Stimulated activated CD8-positive, alpha-beta memory T cell treated with anti-CD3 and anti-CD28 coated beads, Interleukin-7, amount 100 ng/mL, for 48 hours (primary cell): ENCODE data around the gene ORAI3.

Experiments used
- DNase-seq, 2 donors: peaks; one replicate each; pipeline ENCODE4 v3.0.0-alpha.2; 2020; ENCODE audit warnings: low read depth in 1 of 2; ENCODE audit errors: extremely low read depth in 1 of 2

The ORAI3 gene

DNA sequence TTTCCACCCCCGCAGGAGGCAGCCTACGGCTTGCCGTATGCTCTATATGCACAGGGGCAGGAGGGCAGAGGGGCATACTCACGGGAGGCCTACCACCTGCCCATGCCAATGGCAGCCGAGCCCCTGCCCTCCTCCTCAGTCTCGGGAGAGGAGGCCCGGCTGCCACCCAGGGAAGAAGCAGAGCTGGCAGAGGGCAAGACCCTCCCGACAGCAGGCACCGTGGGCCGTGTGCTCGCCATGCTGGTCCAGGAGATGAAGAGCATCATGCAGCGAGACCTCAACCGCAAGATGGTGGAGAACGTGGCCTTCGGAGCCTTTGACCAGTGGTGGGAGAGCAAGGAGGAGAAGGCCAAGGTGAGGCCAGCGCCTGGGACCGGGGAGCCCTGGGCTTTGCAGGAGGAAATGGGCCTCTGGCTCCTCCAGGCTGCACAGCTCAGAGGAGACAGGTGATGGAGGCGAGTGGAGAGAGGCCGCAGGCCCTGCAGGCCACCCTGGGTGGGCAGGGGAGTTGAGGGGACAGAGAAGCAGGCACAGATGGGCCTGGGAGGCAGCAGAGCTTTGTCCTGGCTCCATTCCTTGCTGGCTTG, 17.3 kb downstream of the ORAI3 start:
- no peak for DNase-seq

GRCh38 chr16:30967795-30968194, 18.9 kb downstream of the ORAI3 start:
- DNase-seq = no peak

DNA sequence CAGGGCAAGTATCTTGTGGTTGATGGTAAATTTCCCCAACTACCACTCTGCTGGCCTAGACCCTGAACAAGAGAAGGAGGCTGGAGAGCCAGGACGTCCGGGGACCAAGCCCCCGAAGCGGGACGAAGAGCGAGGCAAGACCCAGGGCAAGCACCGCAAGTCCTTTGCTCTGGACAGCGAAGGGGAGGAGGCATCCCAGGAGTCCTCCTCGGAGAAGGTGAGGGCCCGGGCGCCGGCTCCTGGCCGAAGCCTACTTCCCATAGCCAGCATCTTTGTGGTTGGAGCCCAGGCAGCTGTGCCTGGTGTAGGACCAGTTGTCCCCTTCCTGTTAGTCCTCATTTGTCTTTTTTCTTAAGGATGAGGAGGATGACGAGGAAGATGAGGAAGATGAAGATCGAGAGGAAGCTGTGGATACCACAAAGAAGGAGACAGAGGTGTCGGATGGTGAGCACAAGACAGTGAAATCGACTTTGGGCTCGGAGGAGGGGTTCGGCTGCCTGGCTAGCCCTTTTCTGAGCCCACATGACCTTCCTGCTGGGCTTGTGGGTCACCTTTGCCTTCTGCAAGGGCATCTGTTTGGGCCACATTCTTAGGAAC, 20.5 kb downstream of the ORAI3 start:
- DNase-seq = no peak

- no peak for DNase-seq
These were observed 22.4 kb downstream of the ORAI3 start for GRCh38 chr16:30971298-30971697.

DNA sequence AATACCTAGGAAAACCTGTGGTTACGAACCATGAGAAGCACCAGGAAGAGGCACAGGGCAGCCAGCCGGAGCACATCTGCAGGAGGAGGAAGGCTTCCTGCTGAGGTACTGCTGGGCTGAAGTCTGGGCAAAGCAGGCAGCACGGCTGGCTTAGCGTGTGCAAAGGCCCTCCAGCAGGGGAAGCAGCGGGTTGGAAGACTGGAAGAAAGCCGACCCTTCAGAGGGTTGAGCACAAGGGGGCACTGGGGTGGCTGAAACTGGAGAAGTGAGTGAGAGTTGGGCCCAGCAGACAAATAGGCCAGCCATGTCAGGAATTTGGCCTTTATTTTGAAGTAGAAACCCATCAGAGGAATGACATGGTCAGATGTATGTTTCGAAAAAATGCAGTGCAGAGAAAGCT, 24.0 kb downstream of the ORAI3 start:
- DNase-seq = no peak

GRCh38 chr16:30974348-30974747, 25.5 kb downstream of the ORAI3 start:
- no peak for DNase-seq

GRCh38 chr16:30976486-30976885, 27.6 kb downstream of the ORAI3 start:
- no peak for DNase-seq

GRCh38 chr16:30977502-30977901, 28.6 kb downstream of the ORAI3 start:
- no peak for DNase-seq

GRCh38 chr16:30979170-30980022, 30.5 kb downstream of the ORAI3 start:
- DNase-seq = no peak

DNA sequence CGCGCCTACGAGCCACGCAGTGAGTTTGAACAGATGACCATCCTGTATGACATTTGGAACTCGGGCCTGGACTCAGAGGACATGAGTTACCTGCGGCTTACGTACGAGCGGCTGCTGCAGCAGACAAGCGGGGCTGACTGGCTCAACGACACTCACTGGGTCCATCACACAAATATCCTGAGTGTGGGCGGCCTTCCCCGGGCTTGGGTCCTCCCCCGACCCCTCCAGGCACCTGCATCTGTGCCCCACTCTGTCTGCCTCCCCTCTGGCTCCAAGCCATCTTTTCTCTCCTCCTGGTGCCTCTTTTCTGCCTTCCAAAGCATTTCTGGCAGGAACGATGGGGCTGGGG, 31.1 kb downstream of the ORAI3 start:
- DNase-seq = no peak

GRCh38 chr16:30980434-30980833, 31.6 kb downstream of the ORAI3 start:
- DNase-seq = no peak

- no peak for DNase-seq
These were observed 32.1 kb downstream of the ORAI3 start for GRCh38 chr16:30980959-30981358.

DNA sequence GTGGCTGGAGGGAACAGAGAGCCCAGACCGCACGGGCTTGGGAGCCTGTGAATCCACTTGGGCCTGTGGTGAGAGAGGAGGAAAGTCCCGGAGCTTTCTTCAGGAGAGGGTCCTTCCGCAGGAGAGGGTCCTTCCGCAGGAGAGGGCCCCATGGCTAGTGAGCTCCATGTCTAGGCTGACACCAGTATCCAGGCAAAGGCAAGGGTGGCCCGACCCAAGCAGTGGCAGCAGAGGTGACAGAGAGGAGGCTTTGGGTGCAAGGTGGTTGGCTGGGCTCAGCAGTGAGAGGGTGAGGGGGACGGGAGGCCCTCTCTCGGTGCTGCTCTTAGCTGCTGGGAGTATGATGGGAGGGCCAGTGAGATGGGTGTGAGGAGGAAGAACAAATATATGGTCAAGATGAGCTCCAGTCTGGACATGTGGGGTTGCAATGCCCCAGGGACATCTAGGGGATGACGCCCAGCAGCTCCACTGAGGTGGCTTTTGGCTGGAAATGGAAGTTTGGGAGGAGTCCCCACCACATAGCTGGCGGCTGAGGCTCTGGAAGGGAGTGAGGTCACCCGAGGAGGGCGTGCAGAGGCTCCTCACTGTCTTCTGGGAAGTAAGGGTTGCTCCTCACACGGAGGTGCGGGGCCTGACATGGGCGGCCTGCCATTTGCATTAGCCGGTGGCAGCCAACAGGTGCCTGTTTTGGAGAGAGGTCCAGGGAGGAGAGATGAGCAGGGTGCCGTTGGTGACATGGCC, 33.9 kb downstream of the ORAI3 start:
- no peak for DNase-seq

GRCh38 chr16:30983289-30983889, 34.5 kb downstream of the ORAI3 start:
- DNase-seq = no peak

GRCh38 chr16:30983898-30984610, 35.2 kb downstream of the ORAI3 start:
- no peak for DNase-seq

DNA sequence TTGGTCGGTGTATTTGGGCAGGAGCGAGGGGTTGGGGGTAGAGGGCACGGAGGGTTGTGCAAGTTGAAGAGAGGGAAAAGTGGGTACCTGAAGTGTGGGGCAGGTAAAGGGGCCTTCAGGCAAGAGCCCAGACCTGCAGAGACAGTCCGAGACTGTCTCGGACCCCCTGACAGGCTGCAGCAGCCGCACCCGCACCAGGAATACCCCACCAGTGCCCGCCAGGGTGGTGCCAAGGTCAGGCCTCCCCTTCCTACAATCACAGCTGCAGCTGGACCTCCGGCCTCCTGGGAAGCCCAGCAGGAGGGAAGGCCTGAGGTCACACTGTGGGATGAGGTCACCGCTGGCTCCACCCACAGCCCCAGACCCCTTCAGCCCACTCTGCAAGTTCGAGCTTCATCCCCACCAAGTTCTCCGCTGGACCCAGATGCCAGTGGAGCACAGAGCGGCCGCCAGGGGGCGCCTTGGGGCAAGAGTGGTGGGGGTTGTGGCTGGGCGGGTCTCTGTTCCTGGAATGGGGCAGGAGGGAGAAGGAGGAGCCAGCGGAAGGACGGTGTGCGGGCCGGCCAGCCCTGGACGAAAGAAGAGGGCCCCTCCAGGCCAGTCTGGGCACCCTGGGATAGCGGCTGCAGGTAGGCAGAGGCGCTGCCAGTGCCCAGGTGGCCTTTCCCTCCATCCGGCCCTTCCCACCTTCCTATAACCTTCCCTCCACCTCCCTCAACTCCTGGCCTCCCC, 36.0 kb downstream of the ORAI3 start, which contains the start of gene HSD3B7:
Gene HSD3B7, plus strand, starts transcription at position 539 of the 732 bp plus-strand sequence. CDS start 452 bp downstream, outside the sequence.
- peak; percentile 56 to 61 for DNase-seq

- no peak for DNase-seq
These were observed 36.7 kb downstream of the ORAI3 start for GRCh38 chr16:30985401-30986128.

DNA sequence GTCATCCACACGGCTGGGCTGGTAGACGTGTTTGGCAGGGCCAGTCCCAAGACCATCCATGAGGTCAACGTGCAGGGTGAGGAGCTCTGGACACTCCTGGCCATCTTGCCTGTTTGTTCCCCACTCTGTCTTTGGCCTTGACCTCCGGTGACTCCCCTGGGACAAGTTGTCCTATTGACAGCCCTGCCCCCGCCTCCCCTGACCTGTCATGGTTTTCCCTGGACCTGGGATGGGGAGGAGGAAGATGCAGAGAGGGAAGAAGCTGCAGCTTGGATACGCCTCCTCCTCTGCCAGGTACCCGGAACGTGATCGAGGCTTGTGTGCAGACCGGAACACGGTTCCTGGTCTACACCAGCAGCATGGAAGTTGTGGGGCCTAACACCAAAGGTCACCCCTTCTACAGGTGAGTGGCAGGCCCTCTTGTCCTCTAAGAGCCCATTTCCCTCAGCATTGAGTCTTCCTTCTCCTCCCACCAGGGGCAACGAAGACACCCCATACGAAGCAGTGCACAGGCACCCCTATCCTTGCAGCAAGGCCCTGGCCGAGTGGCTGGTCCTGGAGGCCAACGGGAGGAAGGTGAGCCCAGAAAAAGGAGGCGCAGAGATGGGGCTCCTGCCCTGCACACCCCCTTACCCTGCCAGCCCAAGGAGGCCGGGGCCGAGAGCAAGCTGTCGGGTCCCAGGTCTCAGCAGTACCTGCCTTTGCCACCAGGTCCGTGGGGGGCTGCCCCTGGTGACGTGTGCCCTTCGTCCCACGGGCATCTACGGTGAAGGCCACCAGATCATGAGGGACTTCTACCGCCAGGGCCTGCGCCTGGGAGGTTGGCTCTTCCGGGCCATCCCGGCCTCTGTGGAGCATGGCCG, 37.5 kb downstream of the ORAI3 start:
- no peak for DNase-seq
